Endodermal cell (in vitro differentiated cells): ENCODE results near the gene PNLIP. TPM values are rescaled to one million over a fixed set of nuclear protein-coding genes. Genes with fewer than 3 reads are reported as not detected.
A peak's percentile ranks its signal among the peaks of the same experiment; 100 is the strongest.

Experiments used
- DNase-seq: peaks from one replicate; pipeline ENCODE4 v3.0.0-alpha.2; 2017
- H3K27ac ChIP-seq: 2 replicates; pipeline ENCODE4 v1.5.1; 2013; ENCODE audit warnings: mild to moderate bottlenecking, low read depth, low read length, moderate library complexity
- H3K27me3 ChIP-seq: 2 replicates; pipeline ENCODE4 v1.6.1; 2013; ENCODE audit warnings: mild to moderate bottlenecking, low read length, moderate library complexity; ENCODE audit not compliant: insufficient read depth, control insufficient read depth, poor library complexity, severe bottlenecking
- H3K36me3 ChIP-seq: 2 replicates; pipeline ENCODE4 v1.7.0; 2013; ENCODE audit warnings: mild to moderate bottlenecking, low read length, moderate library complexity; ENCODE audit not compliant: control insufficient read depth, insufficient read depth
- H3K4me1 ChIP-seq: one replicate; pipeline ENCODE4 v1.7.0; 2013; ENCODE audit warnings: low read length; ENCODE audit not compliant: control insufficient read depth, insufficient read depth
- H3K4me3 ChIP-seq: 2 replicates; pipeline ENCODE4 v1.5.1; 2013; ENCODE audit warnings: mild to moderate bottlenecking, low read length, moderate library complexity
- H3K9ac ChIP-seq: 2 replicates; pipeline ENCODE4 v1.6.1; 2013; ENCODE audit warnings: mild to moderate bottlenecking, low read length, moderate library complexity; ENCODE audit not compliant: poor library complexity, severe bottlenecking; ENCODE audit errors: extremely low read depth
- H3K9me3 ChIP-seq: 2 replicates; pipeline ENCODE4 v1.6.1; 2013; ENCODE audit warnings: mild to moderate bottlenecking, low read length, moderate library complexity; ENCODE audit not compliant: control insufficient read depth
- H3K27ac Mint-ChIP-seq: 2 replicates; pipeline ENCODE4 v1.8.0; 2020; ENCODE audit warnings: mixed read lengths
- H3K27me3 Mint-ChIP-seq: 2 replicates; pipeline ENCODE4 v1.8.0; 2021; ENCODE audit warnings: mild to moderate bottlenecking, mixed read lengths; ENCODE audit not compliant: insufficient read depth
- H3K36me3 Mint-ChIP-seq: 2 replicates; pipeline ENCODE4 v1.8.0; 2020; ENCODE audit warnings: low read depth, mixed read lengths
- H3K4me1 Mint-ChIP-seq: 2 replicates; pipeline ENCODE4 v1.8.0; 2020; ENCODE audit warnings: mixed read lengths
- H3K4me3 Mint-ChIP-seq: 2 replicates; pipeline ENCODE4 v1.8.0; 2020; ENCODE audit warnings: mild to moderate bottlenecking, moderate library complexity, mixed read lengths
- H3K9me3 Mint-ChIP-seq: 2 replicates; pipeline ENCODE4 v1.8.0; 2020; ENCODE audit warnings: mild to moderate bottlenecking, mixed read lengths
- CTCF ChIP-seq: fragments of 200-600 bp; sonication (generic); conservative IDR thresholded peaks from 2 replicates; pipeline ENCODE4 v1.5.0; 2021; ENCODE audit warnings: antibody characterized with exemption, mild to moderate bottlenecking
- WGBS, 2 experiments: methylation state at CpG; one replicate each; pipeline versions ENCODE4 v1.1.5 to v1.1.7; 2013; ENCODE audit warnings: missing lambda C conversion rate in 2 of 2, mixed read lengths in 1 of 2; ENCODE audit not compliant: insufficient coverage in 1 of 2, insufficient read length in 1 of 2; 5-methylcytosine and 5-hydroxymethylcytosine counted together
- total RNA-seq, 2 donors: library from RNA; stranded (reverse); fragmentation: NEBNext Ultra II Directional in 1 of 2; extraction: Animal tissue kit (Norgen Biotek cat#: 25700) in 1 of 2; gene quantifications; 2 replicates in 1 of 2; 3 replicates in 1 of 2; pipeline ENCODE4 v1.2.1, GENCODE V29; 2021

Gene PNLIP
- total RNA-seq, 2 donors from 2014 or later: not detected

- Histone ChIP-seq H3K27me3 (no peaks in the 10 kb centered on the region), H3K4me3 (no peak overlapping the region), H3K9ac (no peak overlapping the region), H3K9me3 (no peaks in the 10 kb centered on the region), H3K4me1 (no peaks in the 10 kb centered on the region), H3K27ac (no peak overlapping the region), H3K36me3 (no peaks in the 10 kb centered on the region)
- WGBS, 2 experiments: 76% methylated on average over 3 of the region's 3 CpGs; no CpG with 5 or more reads in 1 of the 2 experiments
- H3K9me3 Mint-ChIP-seq: peaks cover 17% of the 10 kb centered on the region
- peaks cover 7% of the 10 kb centered on the region for H3K4me1 Mint-ChIP-seq
- peak; percentile 44 for TF ChIP-seq CTCF
- H3K4me3 Mint-ChIP-seq: no peak overlapping the region
- H3K36me3 Mint-ChIP-seq: no peaks in the 10 kb centered on the region
- DNase-seq: no peak
- H3K27me3 Mint-ChIP-seq: no peaks in the 10 kb centered on the region
- no peak overlapping the region for H3K27ac Mint-ChIP-seq
These were observed 34.4 kb upstream of the PNLIP start for GRCh38 chr10:116511365-116511764.

- Mint-ChIP-seq H3K36me3 (no peaks in the 10 kb centered on the region), H3K27me3 (no peaks in the 10 kb centered on the region), H3K27ac (no peak overlapping the region), H3K9me3 (no peaks in the 10 kb centered on the region), H3K4me3 (no peak overlapping the region), H3K4me1 (peaks cover 3% of the 10 kb centered on the region)
- peak; percentile 72 for DNase-seq
- H3K9ac ChIP-seq: no peak overlapping the region
- no peak overlapping the region for H3K4me3 ChIP-seq
- 53 to 55% methylated on average over 2 to 9 of the region's 10 CpGs for WGBS, 2 experiments
- no peaks in the 10 kb centered on the region for H3K36me3 ChIP-seq
- H3K9me3 ChIP-seq: no peaks in the 10 kb centered on the region
- TF ChIP-seq CTCF: peak; percentile 91
- H3K4me1 ChIP-seq: no peaks in the 10 kb centered on the region
- H3K27ac ChIP-seq: no peak overlapping the region
- no peaks in the 10 kb centered on the region for H3K27me3 ChIP-seq
These were observed 24.1 kb upstream of the PNLIP start for GRCh38 chr10:116521424-116522290.

GRCh38 chr10:116522803-116523381 is 22.8 kb upstream of the PNLIP start:
- Mint-ChIP-seq H3K4me3 (no peak overlapping the region), H3K27ac (no peak overlapping the region), H3K4me1 (peaks cover 3% of the 10 kb centered on the region), H3K36me3 (no peaks in the 10 kb centered on the region), H3K9me3 (no peaks in the 10 kb centered on the region), H3K27me3 (no peaks in the 10 kb centered on the region)
- Histone ChIP-seq H3K36me3 (no peaks in the 10 kb centered on the region), H3K4me3 (no peak overlapping the region), H3K4me1 (no peaks in the 10 kb centered on the region), H3K9ac (no peak overlapping the region), H3K9me3 (no peaks in the 10 kb centered on the region), H3K27ac (no peak overlapping the region), H3K27me3 (no peaks in the 10 kb centered on the region)
- no peak for DNase-seq
- 95% methylated on average over 5 to 8 of the region's 8 CpGs for WGBS, 2 experiments
- no peak for TF ChIP-seq CTCF
